IPS-NIHi7 (cell line): ENCODE results near the gene CAMSAP1.
A peak's percentile ranks its signal among the peaks of the same experiment; 100 is the strongest.

ENCODE experiments used
- DNase-seq: peaks from one replicate; pipeline ENCODE4 v3.0.0; 2012; ENCODE audit warnings: mixed read lengths; ENCODE audit errors: extremely low spot score

Gene CAMSAP1

GRCh38 chr9:135883410-135884089 is 23.8 kb downstream of the CAMSAP1 start:
- DNase-seq = no peak

GRCh38 chr9:135882011-135882410 is 25.3 kb downstream of the CAMSAP1 start:
- no peak for DNase-seq

- DNase-seq = no peak
Observed at GRCh38 chr9:135880438-135880837, 26.9 kb downstream of the CAMSAP1 start.

- no peak for DNase-seq
Observed at GRCh38 chr9:135879619-135880018, 27.7 kb downstream of the CAMSAP1 start.

DNA sequence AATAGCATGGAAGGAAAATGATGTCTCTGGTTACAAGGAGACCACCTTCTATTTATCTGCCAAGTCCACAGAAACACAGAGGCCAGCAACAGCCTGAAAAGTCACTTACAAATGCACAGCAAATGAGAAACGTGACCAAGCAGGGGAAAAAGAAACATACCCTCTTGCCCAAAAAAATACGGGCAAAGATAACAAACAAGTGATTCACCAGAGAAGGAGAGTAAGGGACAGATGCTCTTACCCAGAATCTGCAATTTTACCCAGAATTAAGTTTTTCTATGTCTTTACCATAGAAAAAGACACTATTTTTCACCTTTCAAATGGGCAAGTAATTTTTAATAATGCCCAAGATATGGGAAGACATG is 28.1 kb downstream of the CAMSAP1 start:
- no peak for DNase-seq

DNA sequence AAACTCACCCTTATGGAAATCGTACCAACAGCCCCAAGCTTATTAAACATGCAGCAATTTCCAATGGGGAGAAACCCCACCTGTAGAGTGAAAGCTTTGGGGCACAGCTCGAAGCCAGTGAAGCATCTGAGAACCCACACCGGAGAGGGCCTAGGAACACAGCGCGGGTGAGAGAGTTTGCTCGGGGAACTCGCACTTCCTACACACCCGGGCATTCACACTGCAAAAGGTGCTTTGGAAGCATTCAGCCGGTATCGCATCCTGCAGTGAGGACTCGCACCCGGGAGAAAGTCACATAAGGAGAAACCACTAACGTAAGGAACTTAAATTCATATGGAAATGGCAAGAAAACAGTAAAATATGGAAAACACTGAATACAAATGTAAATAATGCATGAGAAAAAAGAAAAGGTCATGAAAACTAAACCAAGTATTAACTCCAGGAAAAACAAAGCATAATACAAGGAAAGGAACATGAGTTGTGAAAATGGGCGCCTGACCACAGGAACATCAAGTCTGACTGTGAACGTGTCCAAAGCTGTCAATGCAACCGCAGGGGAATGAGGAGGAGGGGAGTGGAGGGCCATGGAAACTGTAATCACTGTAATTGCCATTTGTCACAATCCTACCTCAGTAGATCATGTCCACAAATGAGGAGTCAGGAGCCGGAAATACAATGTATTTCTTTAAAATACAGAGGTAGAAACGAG is 28.7 kb downstream of the CAMSAP1 start:
- no peak for DNase-seq

DNA sequence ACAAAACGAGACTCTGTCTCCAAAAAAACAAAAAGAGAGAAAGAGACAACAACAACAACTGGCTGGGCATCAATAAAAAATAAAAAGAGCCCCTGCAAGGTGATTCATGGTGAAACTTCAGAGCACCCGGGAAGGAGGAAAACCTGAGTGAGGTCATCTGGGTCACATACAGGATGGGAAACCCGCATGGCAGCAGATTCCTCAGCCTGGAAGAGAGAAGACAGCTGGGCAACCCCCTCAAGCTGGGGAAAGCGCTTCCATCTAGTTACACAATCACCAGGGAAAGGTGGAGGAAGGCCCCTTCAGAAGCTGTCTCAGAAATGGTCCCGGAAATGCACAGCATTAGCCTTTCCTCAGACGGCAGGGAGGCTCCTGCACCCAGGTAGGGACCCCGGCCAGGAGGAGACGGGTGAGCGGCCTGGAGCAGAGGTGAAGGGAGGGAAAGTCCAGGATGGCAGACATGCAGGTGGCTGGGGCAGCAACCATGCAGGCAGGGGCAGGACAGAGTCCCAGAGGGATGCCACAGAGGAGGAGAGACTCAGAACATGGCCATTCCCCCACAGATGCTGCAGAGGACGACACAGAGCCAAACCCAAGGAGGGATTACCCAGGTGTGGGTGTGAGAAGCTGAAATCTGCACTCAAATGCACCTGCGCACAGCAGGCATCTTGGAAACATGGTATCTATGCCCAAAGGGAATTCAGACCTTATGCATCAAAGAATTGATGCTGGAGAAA is 29.4 kb downstream of the CAMSAP1 start:
- DNase-seq = no peak

DNA sequence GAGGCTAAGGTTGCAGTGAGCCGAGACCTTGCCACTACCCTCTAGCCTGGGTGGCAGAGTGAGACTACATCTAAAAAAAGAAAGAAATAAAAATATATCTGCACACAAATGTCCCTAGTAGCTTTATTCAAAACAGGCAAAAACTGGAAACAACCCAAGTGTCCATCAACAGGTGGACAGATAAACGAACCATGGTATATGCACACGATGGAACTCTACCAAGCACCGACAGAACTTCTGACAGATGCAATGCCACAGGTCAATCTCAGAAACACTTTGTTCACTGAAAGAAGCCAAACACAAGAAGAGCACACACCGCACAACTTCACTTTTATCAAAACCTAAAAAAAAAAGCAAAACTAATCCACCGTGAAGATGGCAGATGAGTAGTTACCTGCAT is 30.4 kb downstream of the CAMSAP1 start:
- no peak for DNase-seq

DNA sequence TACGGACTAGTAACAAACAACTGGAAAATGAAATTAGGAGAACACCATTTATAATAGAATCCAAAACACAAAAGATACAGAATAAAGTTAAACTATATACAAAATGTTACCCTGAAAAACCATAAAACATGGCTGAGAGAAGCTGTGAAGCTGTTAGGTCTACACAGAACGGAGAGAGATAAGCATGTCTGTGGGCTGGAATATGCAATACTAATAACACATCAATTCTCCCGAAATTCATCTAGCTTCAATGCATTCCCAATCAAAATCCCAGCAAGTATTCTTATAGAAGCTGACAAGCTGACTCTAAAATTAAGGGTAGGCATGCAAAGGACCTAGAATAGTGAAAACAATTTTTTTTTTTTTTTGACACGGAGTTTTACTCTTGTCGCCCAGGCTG is 32.5 kb downstream of the CAMSAP1 start:
- DNase-seq = no peak

- no peak for DNase-seq
Observed at GRCh38 chr9:135869909-135870308, 37.4 kb downstream of the CAMSAP1 start.

DNA sequence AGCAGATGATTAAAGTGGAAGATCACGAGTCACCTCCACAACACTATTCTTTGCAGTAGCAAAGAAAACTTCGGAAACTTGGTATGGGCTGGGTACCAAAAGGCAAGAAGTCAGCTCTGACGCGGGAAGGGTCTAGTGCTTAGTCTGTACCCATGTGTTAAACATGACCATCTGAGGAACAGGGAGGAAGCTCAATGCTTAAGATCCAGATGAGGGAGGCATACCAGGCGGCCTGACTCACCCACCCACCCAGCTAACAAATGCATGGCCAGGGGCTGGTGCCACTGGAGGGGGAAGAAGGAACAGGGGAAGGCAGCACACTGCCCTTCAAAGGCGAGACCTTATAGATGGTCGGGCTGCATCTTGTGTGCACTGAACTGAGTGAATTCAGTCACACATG is 41.8 kb downstream of the CAMSAP1 start:
- no peak for DNase-seq

- DNase-seq = peak; percentile 82
Observed at GRCh38 chr9:135864447-135865049, 42.8 kb downstream of the CAMSAP1 start.

DNA sequence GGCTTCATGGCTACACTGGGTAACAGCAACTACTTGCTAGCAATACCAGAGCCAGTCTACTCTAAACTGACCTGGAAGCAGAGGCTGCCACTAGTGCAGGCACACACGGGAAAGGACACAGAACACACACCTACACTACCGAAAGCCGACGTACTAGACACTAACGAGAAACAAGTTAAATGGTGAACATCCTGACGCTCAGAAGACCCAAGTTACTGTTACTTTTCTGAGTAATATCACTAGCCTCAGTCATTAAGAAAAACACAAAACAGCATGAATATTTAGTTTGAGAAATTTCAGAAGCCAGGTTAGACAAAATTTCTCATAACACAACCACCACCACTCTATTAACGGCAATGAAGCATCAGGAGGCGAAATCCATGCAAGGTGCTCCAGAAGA is 44.5 kb downstream of the CAMSAP1 start:
- DNase-seq = no peak

DNA sequence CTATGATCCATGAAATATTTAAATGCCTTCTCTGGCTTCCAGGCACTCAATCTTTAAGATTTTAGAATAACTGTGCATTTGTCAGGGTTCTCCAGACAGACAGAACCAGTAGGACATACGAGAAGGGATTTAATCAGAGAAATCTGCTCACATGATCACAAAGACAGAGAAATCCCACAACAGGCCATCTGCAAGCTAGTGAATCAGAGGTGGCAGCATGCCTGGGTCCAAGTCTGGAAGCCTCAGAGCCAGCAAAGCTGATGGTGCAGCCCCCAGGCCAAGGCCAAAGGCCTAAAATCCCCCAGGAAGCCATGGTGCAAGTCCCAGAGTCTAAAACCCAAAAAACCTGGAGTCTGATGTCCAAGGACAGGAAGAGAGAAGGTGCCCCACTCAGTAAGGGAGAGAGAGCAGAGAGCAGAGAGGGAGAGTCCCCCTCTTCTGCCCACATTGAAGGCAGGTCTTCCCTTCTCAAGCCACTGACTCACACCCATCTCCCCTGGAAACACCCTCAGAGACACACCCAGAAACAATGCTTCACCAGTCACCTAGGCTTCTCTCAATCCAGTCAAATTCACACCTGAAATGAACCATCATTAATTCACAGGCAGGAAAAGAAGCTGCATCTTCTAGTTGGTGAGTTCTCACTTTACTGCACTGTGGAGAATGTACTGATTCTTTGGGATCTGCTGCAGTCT is 48.7 kb downstream of the CAMSAP1 start:
- DNase-seq = no peak

DNA sequence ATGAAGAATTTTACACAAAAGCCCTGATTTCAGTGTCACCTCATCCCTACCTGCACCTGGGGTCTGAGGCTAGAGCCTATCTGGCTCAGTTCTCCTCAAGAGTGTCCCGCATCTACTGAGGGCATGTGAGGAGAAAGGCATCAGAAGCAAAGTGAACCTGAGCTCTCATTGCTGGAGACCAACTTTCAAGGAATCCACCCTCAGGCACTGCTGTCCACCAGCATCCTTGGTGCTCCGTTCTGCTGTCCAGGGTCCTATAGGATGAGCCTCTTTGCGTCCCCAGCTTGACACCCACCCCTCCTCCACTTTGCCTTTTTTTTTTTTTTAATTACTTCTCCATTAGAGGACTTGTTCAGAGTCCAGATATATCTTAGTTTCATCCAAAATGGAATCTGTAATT is 49.5 kb downstream of the CAMSAP1 start:
- DNase-seq = no peak

- no peak for DNase-seq
Observed at GRCh38 chr9:135857371-135857786, 50.0 kb downstream of the CAMSAP1 start.

DNA sequence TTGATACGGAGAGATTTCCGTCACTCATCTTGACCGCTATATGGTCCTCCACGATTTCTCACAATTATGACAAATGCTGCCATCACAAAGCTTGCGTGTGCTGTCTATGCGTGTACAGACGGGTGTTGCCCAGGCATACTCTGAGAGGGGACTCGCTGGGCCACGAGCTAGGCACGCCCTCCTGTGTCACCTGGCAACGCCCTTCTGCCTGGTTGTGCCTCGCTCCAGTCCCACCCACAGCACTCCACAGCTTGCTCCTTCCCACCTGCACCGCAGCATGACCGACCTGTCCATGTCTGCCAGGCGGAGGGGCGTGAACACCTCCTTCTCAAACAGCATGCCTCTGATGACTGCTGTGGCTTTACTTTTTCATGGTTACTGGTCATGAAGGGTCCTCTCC is 55.6 kb downstream of the CAMSAP1 start:
- no peak for DNase-seq

DNA sequence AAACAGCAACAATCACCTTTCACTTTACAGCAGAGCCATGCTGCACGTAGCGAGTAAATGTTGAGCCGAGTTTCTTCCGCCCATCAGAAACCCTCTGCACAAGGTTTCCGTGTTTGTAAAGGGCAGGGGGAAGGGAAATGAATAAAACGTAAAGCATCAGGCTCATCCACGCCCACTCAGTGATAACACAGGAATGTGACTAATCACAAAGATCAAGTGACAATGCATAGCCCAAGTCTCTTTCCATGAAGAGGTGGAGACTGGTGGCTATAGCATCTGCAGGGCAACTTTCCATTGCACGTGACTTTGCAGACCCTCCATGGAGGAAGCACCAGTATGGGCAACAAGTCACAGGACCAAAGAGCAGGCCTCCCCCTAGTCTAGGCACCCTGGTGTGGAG is 56.6 kb downstream of the CAMSAP1 start:
- no peak for DNase-seq

DNA sequence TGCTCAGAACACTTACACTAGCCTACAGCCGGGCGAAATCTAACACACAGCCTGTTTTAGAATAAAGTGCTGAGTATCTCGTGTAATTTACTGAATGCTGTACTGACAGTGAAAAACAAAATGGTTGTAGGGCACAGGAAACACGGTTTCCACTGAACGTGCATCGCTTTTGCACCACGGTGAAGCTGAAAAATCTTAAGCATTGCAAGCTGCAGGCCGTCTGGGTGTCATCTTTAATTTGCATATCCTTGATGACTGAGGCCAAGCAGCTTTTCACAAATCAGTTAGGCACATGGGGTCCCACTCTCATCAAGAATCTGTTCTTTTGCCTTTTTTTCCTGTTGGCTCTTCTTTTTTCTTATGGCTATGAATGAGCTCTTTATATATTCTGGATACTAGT is 58.2 kb downstream of the CAMSAP1 start:
- no peak for DNase-seq

DNA sequence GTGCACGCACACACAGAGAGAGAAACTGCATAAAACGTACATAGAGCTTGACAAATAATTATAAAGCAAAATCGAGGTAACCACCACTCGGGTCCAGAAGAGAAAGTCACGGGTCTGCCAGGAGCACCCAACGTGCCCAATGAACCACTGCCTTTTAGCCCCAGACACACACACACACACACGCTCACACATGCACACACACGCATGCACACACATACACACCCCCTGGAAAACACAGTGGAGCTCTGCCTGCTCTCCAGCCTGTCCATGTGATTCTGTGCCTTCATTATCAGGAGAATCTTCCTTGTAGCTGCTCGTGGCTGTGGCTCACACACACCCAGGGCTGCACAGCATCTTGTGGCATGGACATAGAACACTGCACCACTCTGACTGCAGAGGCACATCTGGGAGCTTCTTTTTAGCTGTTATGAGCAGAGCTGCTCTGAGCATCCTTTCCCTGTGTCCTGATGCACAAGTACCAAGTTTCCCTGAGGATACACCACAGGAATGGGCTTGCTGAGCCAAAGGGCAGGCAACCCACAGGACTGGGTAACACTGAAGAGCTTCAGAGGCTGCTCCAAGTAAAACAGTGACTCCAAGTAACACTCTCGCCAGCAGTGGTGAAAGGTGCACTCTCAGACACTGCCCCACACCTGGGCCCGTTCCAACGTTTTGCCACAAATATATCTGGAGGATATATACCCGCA is 58.9 kb downstream of the CAMSAP1 start:
- no peak for DNase-seq

- no peak for DNase-seq
Observed at GRCh38 chr9:135847833-135848232, 59.5 kb downstream of the CAMSAP1 start.
